NCI-H1930 (cell line): ENCODE data around the gene SCMH1.
"Not testable (repeated sequence)": the region's sequence is repeated elsewhere in the genome, so short reads cannot be mapped to it uniquely, and the experiment has no call there.

ENCODE experiments used
- DNase-seq, 2 experiments: peaks; one replicate each; lab custom pipeline; 2025; lab: John Stamatoyannopoulos, UW

The SCMH1 gene

DNA sequence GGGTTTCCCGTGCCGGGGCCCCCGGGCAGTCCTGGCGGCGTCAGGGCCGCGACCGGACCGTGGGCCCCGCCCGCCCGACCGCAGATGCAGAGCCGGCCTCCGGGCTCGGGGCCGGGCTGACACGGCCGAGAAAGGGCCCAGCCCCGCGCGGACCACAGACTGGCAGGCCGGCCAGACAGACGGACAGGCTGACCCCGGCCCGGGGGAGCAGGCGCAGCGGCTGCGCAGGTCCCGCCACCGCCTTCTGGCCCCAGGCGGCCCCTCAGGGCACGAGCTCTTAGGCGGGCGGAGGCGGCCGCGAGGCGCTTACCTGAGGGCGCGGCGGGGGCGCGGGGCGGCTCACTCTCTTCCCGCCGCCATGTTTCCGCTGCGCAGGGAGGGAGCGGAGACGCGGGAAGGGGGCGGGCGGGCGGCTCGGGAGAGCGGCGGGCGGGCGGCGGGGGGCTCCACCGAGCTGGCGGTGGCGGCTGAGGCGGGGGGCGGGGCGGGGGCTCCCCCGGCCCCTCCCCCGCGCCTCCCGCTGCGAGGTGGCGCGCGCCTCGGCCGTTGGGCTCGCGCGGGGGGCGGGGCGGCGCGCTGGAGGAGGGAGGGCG lies at the start of gene SCMH1:
Gene SCMH1, minus strand, starts transcription at position 558 of the 593 bp plus-strand sequence. CDS start 56,173 bp downstream, outside the sequence.
- peak; percentile 19 to 74 for DNase-seq

DNA sequence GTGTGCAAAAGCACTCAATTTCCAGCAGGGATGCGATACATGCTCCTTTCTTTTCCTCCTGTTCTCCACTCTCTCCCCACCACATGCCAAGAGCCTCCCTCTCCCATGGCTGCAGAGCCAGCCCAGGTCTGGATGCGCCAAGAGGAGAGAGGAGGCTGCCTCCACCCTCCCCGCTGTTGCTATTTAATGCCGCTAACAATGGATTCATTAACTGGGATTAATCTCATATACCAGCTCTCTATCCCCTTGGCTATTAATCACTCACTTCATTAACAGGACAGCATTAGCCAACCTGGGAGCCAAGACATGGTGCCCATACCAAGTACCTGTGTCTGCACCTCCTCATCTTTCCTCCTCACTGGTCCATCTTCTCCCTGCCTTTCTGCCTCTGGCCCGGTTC lies 49.1 kb upstream of the SCMH1 start:
- DNase-seq = no peak

DNA sequence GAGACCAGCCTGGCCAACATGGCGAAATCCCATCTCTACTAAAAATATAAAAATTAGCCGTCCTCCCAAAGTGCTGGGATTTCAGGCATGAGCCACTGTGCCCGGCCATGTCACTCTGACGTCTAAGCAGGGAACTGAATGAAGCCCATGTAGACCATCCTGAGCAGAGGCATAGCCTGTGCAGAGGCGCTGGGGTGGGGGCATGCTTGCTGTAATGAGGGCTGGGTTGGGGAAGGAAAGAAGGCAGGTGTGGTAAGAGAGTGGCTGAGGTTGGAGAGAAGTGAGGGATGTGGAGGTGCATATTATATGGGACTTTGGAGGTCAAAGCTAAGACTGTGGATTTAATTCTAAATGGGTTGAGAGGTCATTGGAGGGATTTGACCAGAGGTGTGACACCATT lies 47.1 kb upstream of the SCMH1 start:
- DNase-seq = no peak

DNA sequence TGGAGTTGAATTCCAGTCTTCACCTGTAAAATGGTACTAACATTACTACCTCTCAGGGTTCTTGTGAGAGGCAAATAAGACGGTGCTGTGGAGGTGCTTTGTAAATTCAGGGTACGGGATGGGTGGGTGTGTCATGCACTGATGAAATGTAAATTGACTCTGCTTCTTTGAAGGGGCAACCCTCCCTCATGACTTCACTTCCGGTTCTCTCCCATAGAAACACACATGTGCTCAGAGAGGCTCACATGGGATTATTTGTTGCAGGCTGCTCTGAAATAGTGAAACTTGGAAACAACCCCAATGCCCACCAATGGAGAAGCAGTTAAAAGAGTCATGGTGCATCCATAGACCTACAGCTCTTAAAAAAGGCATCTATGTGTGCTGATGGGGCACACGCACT lies 44.9 kb upstream of the SCMH1 start:
- no peak for DNase-seq

DNA sequence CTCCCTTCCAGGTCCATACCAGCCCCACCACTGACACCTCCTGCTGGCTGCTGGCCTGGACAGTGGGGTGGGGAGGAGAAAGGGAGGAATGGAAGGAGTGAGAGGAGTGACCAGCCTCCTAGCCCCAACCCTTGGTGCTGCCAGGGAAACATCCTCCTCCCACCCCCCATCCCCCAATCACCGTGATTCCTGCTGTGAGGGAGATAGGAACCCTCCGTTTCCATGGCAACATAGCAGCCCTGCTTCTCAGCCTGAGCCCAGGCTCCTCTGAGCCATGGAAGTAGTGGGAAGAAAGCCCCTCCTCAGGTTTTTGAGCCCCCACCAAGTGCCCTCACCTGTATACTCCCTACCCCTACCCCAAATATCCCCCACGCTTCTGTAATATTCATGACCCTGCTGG lies 44.4 kb upstream of the SCMH1 start:
- DNase-seq = no peak

DNA sequence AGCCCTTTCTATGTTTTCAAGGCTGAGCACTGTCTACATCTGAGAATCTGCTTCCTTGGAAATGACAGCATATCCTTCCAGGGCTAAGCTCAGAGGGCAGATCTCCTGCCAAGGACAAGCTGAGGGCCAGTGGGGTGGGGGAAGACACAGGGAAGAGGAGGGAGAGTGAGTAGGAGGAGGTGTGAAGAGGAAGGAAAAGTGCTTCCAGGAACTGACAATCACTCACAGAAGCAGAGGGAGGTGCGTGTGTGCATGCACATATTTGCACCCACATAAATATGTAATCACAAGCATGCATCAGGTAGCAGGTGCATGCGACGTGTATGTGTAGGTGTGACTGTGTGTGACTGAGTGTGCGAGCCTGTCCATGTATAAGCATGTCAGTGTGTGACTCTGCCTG lies 43.7 kb upstream of the SCMH1 start:
- no peak for DNase-seq

DNA sequence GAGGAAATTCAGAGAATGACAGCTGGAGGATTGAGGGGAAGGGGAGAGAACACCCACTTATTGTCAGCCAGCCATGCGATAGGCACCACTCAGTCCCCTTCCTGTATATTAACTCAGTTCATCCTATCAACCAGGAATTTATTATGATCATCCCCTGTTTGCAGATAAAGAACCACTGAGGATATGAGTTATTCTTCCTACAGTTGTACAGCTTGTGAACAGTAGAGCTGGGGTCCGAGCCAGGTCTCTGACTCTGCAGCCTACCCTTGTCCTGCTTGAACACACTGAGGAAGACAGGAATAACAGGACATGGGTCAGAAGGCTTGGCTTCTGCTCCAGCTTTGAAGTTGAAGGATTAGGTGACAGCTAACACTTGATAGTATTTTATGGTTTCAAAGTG lies 42.0 kb upstream of the SCMH1 start:
- DNase-seq = no peak

DNA sequence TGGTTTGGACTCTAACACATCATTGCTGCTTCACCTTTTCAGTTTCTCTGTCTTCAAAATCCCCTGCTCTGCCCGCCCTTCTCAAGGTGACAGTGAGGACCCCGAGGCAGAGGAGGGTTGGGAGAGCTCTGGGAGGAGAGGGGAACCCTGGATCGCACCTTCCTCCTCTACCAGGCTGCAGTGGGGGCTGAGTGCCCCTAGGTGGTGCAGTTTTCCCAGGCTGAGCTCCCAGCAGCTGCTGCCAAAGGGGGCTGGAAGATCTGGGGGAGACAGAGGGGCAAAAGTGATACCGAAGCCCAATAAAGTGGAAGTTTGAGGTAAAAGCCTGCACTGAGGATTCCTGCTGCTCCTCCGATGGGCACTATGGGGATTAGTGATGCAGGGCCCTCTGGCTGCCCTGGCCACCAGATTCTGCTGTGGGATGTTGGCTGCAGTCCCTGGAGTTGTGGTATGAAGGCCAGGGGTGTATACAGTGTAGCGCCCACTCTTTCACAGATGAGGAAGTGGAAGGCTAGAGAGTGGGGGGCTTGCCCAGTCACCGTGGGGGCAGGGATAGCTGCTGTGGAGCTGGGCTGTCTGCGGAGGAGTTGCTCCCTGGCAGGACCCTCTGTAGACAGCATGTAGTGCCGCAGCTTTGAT lies 40.7 kb upstream of the SCMH1 start:
- DNase-seq = peak in 1 of 2 experiments; percentile 2

DNA sequence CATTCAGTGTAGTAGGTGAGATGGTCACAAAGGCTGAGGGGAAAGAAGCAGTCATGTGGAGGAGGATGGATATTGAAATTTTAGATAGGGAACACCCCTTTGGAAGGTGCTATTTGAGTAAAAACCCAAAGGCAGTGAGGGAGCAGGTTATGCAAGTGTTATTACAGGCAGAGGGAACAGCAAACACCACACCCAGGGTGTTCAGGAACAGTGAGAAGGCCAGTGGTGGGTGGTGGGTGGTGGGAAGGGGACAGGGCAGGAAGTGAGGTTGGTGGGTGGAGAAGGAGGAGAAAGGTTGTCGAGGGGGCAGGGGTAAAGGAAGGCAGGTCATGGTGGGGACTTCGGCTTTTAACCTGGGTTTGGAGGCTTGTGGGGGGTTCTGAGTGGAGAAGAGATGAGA lies 39.2 kb upstream of the SCMH1 start:
- no peak for DNase-seq

DNA sequence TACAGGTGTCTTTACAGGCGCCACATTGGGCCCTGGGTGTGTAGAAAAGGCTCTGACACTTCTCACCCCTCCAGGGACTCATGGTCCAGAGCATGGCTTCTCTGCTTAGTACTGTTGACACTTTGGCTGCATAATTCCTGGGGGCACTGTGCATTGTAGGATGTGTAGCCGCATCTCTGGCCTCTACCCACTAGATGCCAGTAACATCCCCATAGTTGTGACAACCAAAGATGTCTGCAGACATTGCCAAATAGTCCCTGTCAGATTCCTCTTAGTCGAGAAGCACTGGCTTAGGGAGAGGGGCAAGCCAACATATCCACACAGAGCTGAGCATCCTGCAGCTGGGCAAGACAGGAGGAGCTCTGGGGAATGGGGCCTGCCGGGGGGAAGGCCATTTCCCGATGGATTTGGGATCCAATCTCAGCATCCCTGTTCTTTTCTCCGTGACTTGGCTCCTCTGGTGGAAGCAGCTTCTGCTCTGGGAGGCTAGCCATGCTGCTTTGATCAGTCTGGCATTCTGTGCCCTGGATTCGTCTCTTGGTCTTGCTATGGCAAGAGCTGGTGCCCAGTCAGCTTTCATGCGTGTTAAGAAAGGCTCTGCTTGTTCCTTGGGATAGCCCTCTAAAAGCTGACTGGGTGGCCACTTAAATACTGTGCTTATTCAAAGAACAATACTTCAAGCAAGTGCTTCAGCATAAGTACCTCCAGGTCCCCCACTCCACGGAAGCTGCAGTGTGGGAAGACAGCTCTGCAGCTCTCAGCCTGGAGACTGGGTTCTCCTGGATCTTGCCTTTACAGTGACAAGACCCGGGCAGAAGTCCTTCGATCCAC lies 38.3 kb upstream of the SCMH1 start:
- no peak for DNase-seq

DNA sequence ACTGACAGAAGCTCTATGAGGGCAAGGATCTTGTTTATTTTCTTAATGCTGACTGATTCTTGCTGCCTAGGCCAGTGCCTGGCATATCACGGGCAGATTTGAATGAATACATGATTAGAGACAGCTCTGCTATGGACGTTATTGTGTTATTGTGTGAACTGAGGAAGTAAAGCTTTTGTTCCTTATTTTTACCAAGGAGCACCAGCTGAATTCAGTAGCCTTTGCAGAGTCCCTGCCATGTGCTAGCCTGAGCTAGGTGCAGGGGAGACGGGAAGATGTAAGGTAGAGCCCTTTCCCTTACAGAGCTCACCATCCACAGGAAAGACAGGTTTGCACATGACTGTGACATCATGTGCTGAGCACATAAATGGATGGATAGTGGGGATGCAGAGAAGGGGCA lies 36.0 kb upstream of the SCMH1 start:
- no peak for DNase-seq

DNA sequence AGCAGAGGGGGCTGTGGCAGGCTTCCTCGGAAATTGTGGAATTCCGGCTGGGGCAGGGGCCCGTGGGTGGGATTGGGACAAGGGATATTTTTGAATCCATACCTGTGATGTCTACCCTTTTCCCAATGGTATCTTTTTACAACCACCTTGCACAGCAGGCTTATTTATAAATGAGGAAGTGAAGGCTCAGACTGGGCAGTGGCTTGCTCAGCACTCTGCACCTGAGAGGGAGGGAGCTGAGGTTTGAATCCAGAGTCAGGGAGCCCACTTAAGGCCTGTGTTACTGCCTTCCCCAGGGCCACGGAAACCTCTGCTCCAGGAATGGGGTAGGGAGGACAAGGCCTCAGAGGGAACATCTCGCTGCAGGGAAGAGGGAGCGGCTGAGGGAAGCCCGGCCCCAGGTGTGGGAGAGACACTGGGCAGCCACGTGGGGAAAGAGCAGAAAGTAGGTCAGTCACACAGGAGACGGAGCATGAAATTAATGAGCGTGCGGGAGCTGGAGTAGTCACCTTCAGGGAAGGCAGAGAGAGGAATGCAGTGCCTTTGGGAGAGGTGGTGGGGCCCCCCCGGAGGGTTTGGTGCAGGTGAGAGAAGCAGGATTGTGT lies 35.4 kb upstream of the SCMH1 start:
- no peak for DNase-seq

DNA sequence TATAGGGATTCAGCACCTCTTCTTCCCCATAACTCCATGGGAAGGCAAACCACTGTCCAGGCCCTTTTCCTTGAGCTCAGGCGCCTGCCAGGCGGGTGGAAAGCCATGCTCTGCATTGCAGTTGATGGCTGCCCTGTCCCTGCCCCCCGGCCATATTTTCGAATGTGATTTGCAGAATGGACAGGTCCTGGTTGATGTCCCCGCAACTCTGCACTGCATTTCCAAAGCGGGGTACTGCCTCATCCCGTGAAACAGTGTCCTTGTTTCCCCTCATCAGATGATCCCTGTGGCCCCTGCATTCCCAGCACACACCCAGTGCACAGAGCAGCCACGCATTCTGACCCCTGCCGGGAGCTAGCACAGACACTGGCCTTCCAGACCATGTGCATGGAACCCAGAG lies 33.7 kb upstream of the SCMH1 start:
- no peak for DNase-seq

DNA sequence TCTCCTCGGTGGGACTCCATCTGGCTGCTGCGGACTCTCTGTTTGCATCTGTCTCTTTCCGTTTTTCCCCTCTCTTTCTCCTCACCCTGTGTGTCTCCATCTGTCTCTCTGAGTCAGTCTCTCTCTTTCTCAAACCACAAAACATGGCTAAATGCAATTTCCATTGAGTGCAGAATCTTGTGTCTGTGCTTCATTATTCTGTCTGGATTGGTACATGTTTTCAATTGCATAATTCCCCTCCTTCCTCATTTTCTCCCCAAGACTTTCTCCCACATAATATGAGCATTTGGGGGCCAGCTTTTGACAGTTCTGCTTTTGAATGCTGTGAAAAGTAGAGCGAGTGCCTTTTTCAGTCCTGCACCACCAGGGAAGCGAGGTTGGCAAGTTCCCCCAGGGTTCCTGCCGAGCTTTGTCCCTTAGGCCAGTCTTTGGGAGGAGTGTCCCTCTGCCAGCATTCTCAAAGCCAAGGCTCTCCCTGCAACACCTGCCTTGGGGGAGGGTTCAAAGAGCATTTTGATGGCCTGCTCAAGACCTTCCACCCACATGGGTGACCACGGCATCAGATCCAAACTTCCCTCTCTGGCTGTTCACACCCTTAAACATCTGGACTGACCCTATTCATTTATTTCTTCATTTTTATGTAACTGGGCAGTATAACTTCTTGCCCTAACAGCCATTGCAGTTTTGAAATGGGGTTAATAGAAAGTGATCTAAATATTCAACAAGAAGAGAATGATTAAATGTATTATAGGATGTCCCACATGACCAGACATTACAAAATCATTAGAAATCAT lies 32.8 kb upstream of the SCMH1 start:
- DNase-seq = no peak

DNA sequence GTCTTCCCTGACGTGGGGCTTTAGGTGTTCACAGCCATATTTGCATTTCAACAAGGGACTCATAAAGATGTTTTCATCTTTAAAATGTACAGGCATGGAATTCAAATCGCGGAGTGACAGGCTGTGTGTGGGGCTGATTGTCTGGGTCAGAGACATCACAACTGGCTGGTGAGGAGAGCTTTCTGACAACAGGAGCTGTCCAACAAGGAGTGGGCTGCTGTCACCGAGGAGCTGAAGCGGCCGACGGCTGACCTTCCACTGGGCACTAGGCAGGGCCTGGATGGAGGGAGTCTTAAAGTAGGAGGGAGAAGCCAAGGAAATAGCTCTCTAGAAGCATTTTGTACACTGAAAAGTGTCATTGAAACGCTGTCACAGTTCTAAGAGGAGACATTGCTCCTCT lies 30.5 kb upstream of the SCMH1 start:
- no peak for DNase-seq

DNA sequence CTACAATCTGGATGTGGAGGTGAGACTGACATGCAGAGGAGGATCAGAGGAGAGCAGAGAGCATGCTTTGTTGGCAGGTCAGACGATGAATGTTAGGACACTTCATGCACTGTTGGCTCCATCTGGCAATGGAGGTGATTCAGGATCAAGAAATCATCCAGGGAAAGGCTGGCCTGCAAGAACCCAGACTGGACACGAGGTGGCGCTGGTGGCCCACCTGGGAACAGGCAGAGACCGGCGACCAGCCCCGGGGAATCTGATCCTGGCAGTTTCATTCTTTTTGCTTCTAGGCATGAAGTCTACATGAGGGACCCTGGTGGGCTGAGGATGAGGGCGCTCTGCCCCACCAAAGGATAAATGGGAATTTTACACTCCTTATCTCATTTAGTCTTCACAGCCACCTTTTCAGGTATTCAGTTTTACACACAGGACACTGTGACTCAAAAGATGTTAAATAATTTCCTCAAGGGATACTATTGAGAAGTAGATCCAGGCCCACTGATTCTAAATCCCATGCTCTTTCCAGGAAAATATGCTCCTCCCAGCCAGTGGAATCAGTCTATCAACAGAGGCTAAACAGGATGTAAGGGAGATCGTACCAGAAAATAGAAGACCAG lies 26.2 kb upstream of the SCMH1 start:
- DNase-seq = peak in 1 of 2 experiments; percentile 54

DNA sequence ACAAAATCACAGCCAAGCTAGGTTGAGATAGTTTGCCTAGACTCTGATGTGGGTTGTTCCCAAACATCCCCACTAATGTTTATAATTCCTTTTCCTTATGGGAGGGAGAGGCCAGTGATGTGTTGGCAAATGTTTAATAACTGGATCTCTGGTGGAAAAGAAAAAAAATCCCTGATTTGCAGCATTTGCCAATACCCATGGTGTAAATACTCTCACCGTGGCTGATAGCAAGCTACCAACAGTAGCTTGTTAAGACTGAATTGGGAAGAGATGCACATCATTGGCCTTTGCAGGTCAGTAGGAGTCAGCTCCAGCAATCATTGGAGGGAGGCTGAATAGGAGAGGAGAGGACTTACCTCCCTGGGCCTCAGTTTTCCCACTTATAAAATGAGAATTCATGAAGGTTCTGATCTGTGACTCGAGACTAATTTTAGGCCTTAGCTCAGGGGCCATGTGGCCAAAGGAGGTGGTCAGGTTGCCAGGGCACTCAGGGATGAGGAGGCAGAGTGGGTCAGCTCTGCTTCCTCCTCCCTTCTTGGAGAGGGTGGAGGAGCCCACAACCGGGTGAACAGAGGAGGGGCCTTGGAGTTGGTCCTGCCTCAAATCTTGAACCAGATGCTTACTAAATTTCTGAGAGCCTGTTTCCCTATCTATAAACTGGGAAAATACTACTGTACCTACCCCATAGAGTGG lies 20.0 kb upstream of the SCMH1 start:
- no peak for DNase-seq

DNA sequence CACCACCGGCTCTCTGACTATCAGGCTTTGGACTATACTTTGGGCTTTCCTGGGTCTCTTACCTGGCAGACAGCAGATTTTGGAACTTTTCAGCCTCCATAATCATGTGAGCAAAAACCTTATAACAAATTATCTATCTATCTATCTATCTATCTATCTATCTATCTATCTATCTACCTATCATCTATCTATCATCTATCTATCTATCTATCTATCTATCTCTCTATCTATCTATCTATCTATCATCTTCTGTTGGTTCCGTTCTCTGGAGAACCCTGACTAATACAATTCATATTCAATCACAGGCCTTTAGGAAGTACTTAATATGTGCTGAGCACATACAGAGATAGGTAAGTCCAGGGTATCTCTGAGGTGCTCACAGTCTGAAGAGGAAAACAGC lies 18.7 kb upstream of the SCMH1 start:
- no peak for DNase-seq

DNA sequence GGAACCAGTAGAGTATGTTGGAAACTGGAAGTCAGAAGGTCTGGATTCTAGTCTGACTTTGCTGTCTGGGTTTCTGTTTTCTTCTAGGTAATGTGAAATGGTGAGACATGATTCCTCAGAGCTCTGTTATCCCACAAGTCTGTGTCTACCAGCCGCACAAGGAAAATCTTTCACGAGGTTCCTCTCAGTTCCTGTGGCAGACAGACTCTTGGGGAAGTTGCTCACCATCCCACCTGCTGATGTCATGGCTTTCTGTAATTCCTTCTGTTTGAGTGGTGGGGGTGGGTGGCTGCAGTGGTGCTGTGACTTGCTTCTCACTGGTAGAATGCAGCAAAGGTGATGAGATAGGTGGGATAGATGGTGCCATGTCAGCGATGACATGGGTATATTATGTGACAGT lies 17.1 kb upstream of the SCMH1 start:
- no peak for DNase-seq

DNA sequence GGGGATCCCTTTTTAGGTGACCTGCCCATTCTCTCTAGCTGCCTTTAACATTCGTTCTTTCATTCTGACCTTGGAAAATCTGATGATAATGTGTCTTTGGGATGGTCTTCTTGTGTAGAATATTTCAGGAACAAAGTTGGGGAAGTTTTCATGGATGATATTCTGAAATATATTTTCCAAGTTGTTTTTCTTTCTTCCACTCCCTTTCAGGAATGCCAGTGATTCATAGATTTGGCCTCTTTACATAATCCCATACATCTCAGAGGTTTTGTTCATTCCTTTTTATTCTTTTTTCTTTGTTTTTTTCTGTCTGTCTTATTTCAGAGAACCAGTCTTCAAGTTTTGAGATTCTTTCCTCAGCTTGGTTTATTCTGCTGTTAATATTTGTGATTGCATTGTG lies 13.9 kb upstream of the SCMH1 start:
- DNase-seq = no peak

DNA sequence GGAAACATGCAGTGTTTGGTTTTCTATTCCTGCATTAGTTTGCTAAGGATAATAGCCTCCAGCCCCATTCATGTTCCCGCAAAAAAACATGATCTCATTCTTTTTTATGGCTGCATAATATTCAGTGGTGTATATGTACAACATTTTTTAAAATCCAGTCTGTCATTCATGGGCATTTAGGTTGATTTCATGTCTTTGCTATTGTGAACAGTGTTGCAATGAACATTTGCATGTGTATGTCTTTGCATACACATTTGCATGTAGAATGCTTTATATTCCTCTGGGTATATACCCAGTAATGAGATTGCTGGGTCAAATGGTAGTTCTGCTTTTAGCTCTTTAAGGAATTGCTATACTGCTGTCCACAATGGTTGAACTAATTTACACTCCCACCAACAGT lies 9.0 kb upstream of the SCMH1 start:
- not testable (repeated sequence) for DNase-seq
